Fibroblast of skin of left quadriceps (primary cell): ENCODE results near the gene HMCN2.

Source experiments
- DNase-seq, 2 experiments: peaks; one replicate each; pipeline ENCODE4 v3.0.0-alpha.2; 2013; ENCODE audit warnings: low read depth in 2 of 2

HMCN2 gene, protein sequence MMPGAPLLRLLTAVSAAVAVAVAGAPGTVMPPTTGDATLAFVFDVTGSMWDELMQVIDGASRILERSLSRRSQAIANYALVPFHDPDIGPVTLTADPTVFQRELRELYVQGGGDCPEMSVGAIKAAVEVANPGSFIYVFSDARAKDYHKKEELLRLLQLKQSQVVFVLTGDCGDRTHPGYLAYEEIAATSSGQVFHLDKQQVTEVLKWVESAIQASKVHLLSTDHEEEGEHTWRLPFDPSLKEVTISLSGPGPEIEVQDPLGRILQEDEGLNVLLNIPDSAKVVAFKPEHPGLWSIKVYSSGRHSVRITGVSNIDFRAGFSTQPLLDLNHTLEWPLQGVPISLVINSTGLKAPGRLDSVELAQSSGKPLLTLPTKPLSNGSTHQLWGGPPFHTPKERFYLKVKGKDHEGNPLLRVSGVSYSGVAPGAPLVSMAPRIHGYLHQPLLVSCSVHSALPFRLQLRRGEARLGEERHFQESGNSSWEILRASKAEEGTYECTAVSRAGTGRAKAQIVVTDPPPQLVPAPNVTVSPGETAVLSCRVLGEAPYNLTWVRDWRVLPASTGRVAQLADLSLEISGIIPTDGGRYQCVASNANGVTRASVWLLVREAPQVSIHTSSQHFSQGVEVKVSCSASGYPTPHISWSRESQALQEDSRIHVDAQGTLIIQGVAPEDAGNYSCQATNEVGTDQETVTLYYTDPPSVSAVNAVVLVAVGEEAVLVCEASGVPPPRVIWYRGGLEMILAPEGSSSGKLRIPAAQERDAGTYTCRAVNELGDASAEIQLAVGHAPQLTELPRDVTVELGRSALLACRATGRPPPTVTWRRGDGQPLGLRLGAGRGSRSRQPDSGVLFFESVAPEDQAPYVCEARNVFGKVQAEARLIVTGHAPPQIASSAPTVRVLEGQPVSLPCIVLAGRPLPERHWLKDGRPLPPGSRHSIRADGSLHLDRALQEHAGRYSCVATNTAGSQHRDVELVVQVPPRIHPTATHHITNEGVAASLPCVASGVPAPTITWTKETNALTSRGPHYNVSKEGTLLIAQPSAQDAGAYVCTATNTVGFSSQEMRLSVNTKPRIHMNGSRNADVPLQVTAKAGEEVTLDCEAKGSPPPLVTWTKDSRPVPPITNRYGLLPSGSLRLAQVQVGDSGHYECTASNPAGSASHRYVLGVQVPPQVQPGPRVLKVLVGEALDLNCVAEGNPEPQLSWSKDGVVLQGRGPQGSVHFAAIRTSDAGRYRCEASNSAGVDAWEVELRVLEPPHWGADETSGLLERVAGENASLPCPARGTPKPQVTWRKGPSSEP (N-terminal part only)

DNA sequence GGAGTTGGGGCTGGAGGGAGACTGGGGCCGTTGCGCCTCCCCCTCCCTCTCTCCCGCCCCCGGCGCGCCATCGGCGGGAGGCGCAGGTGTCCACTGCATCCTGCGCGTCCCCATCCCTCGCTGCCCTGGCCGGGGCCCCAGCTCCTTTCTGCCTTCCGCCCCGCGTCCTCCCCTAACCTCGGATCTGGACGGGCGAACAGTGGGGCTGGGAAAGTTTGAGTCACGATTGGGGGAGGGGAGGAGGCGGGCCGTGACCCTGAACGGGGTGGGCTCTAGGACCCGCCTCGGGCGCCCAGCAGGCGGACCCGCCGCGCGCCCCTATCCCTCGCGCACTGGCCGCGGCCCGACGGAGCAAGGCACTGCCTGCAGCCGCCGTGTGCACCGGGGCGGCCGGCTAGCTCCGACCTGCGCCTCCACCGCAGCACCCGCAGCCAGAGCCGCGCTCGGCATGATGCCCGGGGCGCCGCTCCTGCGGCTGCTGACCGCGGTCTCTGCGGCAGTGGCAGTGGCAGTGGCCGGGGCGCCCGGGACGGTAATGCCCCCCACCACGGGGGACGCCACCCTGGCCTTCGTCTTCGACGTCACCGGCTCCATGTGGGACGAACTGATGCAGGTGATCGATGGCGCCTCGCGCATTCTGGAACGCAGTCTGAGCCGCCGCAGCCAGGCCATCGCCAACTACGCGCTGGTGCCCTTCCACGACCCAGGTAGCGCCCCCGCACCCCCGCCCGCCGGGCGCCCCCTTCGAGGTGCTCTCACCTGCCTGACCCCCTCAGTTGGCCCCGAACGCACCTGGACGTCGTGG, at the start of gene HMCN2:
TSS of gene HMCN2 (plus strand) at position 330 of the 805 bp plus-strand sequence. CDS start at position 449, 119 bp downstream.
- no peak for DNase-seq

DNA sequence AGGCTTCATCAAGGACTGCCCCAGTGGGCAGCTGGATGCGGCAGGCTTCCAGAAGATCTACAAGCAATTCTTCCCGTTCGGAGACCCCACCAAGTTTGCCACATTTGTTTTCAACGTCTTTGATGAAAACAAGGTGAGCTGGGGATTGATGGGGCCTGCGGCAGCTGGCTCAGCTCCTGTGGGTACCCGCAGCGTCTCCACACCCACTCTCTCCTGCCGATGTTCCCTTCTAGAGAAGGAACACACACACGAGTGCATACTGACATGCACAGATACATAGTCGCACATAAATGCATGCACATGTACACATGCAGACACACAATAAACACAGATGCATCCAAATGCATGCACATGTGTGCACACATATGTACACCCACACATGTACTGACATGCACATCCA, 47.7 kb upstream of the HMCN2 start:
- no peak for DNase-seq

DNA sequence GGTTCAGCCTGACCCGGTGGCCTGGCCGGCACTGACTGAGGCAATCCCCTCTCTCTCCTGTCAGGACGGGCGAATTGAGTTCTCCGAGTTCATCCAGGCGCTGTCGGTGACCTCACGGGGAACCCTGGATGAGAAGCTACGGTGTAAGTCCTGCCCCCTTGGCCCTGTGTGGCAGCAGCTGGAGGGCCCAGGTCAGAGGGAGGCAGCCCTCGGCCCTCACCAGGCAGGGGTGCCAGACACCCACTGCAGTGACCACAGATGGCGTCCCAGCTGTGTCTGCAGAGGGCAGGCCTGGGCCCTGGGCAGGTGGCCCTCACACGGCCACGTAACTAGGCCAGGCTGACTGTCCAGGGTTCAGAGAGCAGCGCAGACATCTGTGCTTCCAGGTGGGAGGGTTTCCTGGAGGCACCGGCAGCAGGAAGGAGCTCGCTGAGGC, 45.9 kb upstream of the HMCN2 start:
- no peak for DNase-seq

DNA sequence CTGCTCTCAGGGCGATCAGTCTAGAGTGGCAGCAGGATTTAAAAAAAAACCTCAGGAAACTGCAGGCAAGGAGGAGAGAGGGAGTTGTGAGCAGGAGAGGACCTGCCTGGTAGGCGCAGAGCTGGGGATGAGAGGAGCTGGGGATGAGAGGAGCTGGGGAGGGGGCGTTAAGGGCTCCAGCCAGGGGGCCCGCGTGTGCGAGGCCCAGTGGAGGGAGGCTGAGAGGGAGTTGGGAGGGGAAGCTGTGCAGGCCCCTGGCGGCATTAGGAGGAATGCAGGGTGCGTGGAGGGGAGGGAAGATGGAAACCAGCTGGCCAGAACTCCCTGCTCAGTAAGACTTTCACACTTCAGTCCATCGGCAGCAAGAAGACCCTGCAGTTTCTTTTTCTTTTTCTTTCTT, 45.2 kb upstream of the HMCN2 start:
- peak; percentile 17 to 22 for DNase-seq

DNA sequence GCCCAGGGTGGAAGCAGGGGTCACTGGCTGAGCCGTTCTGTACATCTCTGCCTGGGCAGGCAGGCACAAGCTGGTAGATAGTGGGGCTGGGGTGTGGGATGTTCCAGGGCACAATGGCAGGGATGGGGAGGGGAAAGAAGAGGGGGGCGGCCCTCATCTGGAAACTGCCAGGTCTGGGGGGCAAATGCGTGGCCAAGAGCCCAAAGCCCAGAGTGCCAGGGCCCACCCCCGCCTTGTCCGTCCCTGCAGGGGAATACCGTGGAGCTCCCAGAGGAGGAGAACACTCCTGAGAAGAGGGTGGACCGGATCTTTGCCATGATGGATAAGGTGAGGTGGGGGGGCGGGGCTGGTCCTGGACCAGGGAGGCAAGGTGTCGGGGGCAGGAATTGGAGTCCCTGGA, 42.7 kb upstream of the HMCN2 start:
- DNase-seq = no peak

DNA sequence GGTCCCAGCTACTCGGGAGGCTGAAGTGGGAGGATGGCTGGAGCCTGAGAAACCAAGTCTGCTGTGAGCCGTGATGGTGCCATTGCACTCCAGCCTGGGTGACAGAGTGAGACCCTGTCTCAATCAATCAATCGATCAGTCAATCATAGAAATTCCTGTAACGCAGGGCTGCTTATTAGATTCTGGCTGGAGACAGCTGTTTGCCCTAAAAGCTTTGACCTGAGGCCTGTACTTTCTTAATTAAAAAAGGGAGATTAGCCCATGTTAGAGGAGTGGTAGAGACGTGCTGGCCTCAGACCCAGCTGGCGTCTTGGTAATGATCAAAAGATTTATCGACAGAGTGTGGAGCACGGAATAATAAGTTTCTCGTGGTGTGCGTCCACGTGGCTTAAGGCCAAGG, 40.5 kb upstream of the HMCN2 start:
- no peak for DNase-seq

DNA sequence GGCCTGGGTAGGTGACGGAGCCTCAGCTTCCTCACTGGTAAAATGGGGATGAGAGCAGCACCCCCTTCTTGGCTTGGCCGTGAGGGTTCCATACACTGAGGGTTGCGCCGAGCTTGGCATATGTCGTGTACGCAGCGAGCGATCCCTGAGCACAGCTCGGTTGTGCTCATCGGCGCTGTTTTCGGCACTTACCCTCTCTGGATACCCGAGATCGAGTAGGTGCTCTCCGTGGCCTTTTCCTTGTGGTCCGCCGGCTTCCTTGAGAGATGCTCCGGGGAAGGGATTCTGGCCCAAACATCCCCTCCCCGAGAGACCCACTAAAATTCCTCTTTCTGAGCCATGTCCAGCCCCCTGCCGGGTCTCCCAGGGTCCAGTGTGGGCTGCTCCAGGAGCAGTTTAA, 40.0 kb upstream of the HMCN2 start:
- DNase-seq = no peak

DNA sequence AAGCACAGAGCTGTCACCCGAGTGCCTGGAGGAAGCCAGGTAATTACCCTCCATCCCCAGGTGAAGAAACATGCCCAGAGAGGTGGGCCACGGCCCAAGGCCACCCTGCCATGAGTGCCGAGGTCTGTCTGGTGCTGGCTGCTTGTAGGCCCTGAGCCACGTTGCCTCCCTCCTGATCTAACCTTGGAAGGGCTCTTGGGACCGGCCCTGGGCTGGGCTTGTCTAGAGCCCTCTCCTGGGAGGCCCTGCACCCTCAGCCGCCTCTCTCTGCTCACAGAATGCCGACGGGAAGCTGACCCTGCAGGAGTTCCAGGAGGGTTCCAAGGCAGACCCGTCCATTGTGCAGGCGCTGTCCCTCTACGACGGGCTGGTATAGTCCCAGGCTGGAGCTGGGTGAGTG, 39.4 kb upstream of the HMCN2 start:
- no peak for DNase-seq

DNA sequence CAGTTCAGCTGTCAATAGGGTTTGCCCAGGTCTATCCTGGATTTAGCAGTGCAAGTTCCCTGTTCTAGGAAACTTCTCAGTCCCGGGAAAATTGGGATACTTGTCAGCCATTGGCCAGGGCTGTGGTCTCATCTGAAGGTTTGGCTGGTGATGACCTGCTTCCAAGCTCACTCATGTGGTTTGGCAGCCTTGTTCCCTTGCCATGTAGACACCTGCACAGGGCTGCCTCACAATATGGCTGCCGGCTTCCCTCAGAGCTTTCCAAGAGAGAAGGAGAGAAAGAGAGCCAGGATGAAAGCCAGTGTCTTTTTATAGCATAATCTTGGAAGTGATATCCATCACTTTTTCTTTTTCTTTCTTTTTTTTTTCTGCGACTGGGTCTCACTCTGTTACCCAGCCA, 37.7 kb upstream of the HMCN2 start:
- DNase-seq = no peak

DNA sequence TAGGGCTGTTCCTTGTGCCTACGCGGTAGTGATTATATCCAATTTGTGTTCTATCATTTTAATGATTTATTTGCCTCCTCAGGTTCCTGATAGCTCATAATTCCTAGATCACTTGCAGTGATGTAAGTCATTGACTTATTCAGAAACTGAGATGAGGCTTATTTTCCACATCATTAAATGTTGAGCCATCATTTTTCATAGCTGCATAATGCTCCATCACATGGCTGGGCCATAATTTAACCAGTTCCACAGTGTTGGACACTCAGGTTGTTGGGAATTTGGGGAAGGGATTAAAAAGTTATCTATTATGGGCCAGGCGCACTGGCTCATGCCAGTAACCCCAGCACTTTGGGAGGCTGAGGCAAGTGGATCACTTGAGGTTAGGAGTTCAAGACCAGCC, 35.8 kb upstream of the HMCN2 start:
- DNase-seq = no peak

DNA sequence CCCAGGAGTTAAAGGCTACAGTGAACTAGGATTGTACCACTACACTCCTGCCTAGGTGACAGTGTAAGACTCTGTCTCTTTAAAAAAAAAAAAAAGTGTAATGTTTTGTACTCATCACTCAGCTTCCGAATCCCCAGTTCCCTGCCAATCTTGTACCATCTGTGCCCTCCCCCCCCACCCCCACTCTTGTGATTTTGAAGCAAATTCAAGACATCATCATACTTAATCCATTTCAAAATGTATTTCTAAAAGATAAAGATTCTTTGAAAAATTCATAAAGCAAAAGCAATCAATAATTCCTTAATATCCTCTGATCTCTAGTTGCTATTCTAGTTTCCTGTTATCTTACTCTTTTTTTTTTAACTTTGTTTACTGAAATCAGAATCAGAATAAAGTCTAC, 34.9 kb upstream of the HMCN2 start:
- DNase-seq = no peak

DNA sequence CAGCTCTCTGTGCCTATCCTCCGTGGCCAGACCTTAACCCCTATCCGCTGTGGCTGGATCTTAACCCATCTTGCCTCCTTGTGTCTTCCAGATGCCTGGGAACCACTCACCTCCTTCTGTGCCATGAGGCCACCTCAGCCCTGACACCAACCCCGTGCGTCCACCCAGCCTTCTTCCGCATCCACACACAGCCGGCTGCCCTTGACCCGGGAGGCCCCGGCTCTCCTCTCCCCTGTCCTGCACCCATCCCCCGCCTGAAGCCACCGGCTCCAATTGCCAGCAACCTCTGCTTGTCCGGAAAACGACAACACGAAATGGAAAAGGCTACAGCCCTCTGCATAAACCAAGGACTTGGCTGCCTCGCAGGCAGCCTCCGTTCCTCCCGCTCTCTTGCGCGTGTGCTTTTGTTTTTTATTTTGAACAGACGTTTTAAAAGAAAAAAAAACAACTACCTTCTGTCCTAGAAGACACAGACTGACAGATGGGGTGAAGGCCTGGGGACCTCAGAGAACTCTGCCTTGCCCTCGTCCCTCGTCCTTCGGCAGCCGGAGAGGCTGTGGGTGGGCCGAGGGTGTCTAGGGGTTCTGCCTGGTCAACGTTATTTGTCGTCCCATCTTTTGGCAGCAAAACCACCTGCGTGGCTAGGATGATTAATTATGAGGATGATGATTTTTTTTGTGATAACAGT, 32.5 kb upstream of the HMCN2 start:
- DNase-seq = no peak

DNA sequence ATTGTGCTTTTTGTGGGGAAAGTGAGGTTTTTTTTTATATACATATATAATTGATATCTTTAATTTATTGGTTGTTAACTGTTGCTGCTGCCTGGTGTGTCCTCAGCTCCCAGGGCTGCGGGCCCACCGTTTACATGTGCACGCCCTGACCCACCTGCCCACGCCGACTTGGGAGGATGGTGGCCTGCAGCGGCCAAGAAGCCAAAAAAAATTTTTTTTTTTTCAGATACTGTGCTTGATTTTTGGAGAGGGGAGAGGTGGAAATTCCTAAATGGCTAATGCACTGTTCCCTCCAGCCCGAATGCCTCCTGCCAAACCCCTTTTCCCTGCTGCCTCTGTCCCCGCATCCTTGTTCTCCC, 32.0 kb upstream of the HMCN2 start:
- DNase-seq = no peak

DNA sequence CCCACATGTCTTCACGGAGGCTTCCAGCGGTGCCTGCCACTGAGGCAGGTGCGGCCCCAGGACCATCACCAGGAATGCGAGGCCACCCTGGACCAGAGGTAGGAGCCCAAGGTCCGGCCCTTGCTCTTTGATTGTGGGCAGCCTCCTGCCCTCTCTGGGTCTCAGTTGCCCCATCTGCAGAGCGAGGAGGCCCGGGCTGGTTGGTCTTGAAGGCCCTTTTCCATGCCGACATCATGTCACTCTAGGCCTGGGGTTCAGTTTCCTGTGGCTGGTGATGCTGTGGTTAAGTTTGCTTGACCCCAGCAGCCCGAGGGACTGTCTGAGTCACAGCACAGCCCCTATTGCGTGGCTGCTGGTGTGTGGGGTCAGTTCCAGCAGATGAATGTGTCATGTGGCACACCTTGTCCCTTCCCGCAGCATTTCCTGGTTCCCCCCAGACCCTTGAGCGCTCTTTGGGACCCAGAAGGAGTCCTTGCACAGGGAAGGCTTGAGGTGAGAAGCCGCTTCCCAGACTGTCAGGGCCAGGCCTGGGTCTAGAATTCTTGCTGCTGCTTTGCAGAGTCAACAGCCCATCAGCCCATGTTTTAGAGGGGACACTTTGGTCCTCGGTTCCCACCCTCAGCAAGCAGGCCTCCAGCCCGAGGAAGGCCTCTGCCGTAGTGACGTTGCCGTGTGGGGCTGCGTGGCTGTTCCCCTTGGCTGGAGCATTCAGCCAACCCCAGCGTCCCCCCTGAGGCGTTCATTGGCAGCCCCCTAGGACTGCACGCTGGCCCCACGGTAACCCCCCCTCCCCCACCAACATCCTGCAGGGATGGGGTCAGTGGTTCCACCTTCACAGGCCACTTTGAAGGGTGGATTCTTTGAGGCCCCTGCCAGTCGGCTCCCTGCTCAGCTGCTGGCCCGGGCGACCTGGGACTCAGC, 31.0 kb upstream of the HMCN2 start:
- no peak for DNase-seq

DNA sequence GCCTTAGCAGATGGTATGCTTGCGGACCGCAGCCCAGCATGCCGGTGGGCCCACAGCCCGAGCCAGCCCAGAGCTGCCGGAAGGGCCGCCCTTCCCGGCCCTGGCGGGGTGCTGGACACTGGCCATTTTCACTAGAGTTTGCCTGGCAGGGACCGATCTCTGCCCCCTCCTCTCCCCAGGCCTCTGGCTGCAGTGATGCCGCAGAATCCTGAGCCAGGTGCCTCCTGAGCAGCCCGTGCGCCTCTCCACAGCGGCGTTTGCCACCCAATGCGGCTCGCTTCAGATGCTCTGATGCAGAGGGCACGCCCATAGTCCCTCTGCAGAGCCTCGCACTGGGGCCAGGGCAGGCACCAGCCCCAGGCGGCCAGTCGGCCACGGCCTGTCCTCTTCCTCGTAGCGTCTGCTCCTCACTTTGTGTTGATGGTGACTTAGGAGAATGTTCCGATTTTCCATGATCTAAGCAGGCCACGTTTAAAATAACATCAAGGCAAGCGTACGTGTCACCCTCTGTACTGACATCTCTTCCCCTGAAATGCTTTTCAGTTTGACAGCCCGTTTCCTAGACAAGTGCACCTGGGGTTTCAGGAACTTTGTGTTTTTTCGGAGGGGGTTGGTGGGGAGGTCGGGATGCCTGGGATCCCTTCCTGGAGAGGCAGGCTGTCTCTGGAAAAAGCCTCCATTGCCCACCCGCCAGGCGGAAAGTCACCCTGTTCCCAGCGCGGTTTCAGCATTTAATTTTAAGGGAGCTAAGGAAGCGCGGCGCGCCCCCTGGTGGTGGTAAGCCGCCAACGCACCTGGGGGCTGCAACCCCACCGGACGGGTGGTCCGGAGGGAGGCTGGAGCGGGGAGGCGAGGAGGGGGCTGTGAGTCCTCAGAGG, 29.8 kb upstream of the HMCN2 start:
- peak; percentile 16 to 19 for DNase-seq

DNA sequence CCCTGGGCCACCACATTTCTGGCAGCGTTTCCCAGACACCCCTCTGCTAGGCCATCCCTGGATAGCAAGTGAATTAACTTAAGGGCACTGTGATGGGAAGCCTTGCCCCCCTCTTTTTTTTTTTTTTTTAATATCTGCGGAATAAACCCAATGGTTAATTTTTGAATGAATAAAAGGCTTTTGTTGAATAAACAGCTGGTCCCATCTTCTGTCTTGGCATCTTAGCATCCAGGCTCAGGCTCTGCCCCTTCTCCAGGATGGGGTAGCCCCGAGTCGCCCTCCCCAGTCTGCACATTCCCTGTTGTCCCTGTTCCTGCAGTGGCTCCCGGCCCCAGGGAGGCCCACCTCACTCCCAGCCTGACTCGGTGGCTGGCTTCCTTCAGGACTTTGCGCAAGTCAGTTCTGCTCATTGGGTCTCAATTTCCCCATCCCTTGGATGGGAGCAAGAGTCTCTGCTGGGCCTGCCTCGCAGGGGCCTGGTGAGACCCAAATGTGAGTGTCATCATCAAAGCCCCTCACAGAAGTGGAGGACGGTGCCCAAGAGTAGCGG, 29.0 kb upstream of the HMCN2 start:
- no peak for DNase-seq

DNA sequence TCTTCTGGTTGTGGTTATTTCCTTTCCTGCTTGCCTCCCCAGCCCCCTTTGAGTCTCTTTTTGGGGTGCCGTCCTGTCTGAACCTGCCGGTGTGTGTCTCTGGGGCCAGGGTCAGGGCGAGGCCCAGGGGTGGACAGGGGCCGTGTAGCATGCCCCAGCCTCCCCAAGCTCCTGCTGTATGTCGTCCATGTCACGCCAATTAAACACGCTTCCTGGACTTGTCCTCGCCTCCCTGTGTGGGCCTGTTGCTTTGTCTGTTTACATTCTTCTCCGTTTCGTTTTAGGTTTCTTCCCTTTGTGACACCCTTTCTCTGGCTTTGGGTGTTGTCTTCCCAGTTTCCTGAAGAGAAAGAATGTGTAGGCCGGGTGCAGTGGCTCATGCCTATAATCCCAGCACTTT, 28.5 kb upstream of the HMCN2 start:
- no peak for DNase-seq
